Smooth muscle cell (in vitro differentiated cells): ENCODE measurements around the gene CSHL1. TPM values are rescaled to one million over a fixed set of nuclear protein-coding genes. Genes with fewer than 3 reads are reported as not detected.
"Not testable (repeated sequence)": the region's sequence is repeated elsewhere in the genome, so short reads cannot be mapped to it uniquely, and the experiment has no call there.

ENCODE experiments used
- DNase-seq: peaks from one replicate; lab custom pipeline; 2025; ENCODE audit not compliant: unreplicated experiment; lab: John Stamatoyannopoulos, UW
- H2AFZ ChIP-seq: fragments of 200-600 bp; sonication (generic); 2 replicates; pipeline ENCODE4 v1.6.0; 2016; ENCODE audit warnings: antibody characterized with exemption, low read depth, mild to moderate bottlenecking
- H3F3A ChIP-seq: fragments of 200-600 bp; sonication (generic); 2 replicates; pipeline ENCODE4 v1.6.0; 2017; ENCODE audit warnings: antibody characterized with exemption, low read depth
- H3K27ac ChIP-seq: fragments of 200-600 bp; sonication (generic); 2 replicates; pipeline ENCODE4 v1.5.1; 2016; ENCODE audit warnings: low read depth, mild to moderate bottlenecking
- H3K27me3 ChIP-seq: fragments of 200-600 bp; sonication (generic); 2 replicates; pipeline ENCODE4 v1.6.1; 2016; ENCODE audit warnings: low read depth, mild to moderate bottlenecking
- H3K36me3 ChIP-seq: fragments of 200-600 bp; sonication (generic); 2 replicates; pipeline ENCODE4 v1.5.1; 2016; ENCODE audit warnings: low read depth
- H3K4me1 ChIP-seq: fragments of 200-600 bp; sonication (generic); 2 replicates; pipeline ENCODE4 v1.5.1; 2016; ENCODE audit warnings: low read depth
- H3K4me2 ChIP-seq: fragments of 200-600 bp; sonication (generic); 2 replicates; pipeline ENCODE4 v1.6.0; 2016; ENCODE audit warnings: mild to moderate bottlenecking
- H3K4me3 ChIP-seq: fragments of 200-600 bp; sonication (generic); 2 replicates; pipeline ENCODE4 v1.5.1; 2016; ENCODE audit warnings: mild to moderate bottlenecking
- H3K79me2 ChIP-seq: fragments of 200-600 bp; sonication (generic); 2 replicates; pipeline ENCODE4 v1.6.0; 2016; ENCODE audit warnings: low read depth, mild to moderate bottlenecking
- H3K9ac ChIP-seq: fragments of 200-600 bp; sonication (generic); 2 replicates; pipeline ENCODE4 v1.6.0; 2016; ENCODE audit warnings: low read depth
- H3K9me3 ChIP-seq: fragments of 200-600 bp; sonication (generic); replicated peaks from 2 replicates; pipeline ENCODE4 v1.5.1; 2016; ENCODE audit warnings: low read depth
- H4K20me1 ChIP-seq: fragments of 200-600 bp; sonication (generic); 2 replicates; pipeline ENCODE4 v1.6.0; 2016; ENCODE audit warnings: low read depth
- CTCF ChIP-seq: fragments of 200-600 bp; sonication (generic); IDR thresholded peaks from 2 replicates; pipeline ENCODE4 v1.5.1; 2017; ENCODE audit warnings: borderline replicate concordance, mild to moderate bottlenecking, antibody characterized with exemption; ENCODE audit not compliant: insufficient read depth, poor library complexity, severe bottlenecking
- WGBS: methylation state at CpG from one replicate; pipeline ENCODE4 v1.1.7; 2016; ENCODE audit warnings: low lambda C conversion rate; 5-methylcytosine and 5-hydroxymethylcytosine counted together
- polyA plus RNA-seq: library from polyadenylated mRNA; unstranded; fragments of >200 nt; fragmentation: Nextera tagmentation; extraction: Ambion mirVana; gene quantifications from 2 replicates; pipeline ENCODE4 v1.2.1, GENCODE V29; 2016
- total RNA-seq: library from RNA; depleted of rRNA; stranded (reverse); fragments of >200 nt; gene quantifications from 2 replicates; pipeline ENCODE4 v1.2.3, GENCODE V29; 2014

The CSHL1 gene
- total and polyA plus RNA-seq, 2 experiments from 2014 or later = not detected

GRCh38 chr17:63919311-63919723 is 8.3 kb upstream of the CSHL1 start:
- Histone ChIP-seq H3F3A (no peaks in the 10 kb centered on the region), H3K4me2 (no peak overlapping the region), H3K9me3 (no peaks in the 10 kb centered on the region), H3K4me1 (no peaks in the 10 kb centered on the region), H2AFZ (no peak overlapping the region), H3K9ac (no peak overlapping the region), H3K79me2 (no peaks in the 10 kb centered on the region), H3K27me3 (peaks cover 5% of the 10 kb centered on the region), H3K36me3 (no peaks in the 10 kb centered on the region), H4K20me1 (no peaks in the 10 kb centered on the region), H3K4me3 (no peak overlapping the region), H3K27ac (no peak overlapping the region)
- WGBS = 51% methylated on average over 8 of the region's 8 CpGs
- peak; percentile 83 for TF ChIP-seq CTCF
- DNase-seq = peak; percentile 18

- H4K20me1 ChIP-seq, H3K27ac ChIP-seq, DNase-seq, H3K9me3 ChIP-seq, H3K79me2 ChIP-seq, H2AFZ ChIP-seq, H3K36me3 ChIP-seq, H3K4me2 ChIP-seq, H3K4me1 ChIP-seq, H3F3A ChIP-seq, H3K9ac ChIP-seq, H3K4me3 ChIP-seq, H3K27me3 ChIP-seq: not testable (repeated sequence)
- 53% methylated on average over 9 of the region's 10 CpGs for WGBS
Observed at GRCh38 chr17:63918789-63919305, 7.8 kb upstream of the CSHL1 start, which contains the start of gene GH1. Gene GH1, minus strand, starts transcription at chr17:63918839. Its CDS starts 63 bp downstream, at chr17:63918776.

GRCh38 chr17:63918305-63918704 is 7.2 kb upstream of the CSHL1 start:
- WGBS = 34% methylated on average over 10 of the region's 10 CpGs
- Histone ChIP-seq H3F3A (no peaks in the 10 kb centered on the region), H2AFZ (no peak overlapping the region), H3K27me3 (peaks cover 5% of the 10 kb centered on the region), H3K79me2 (no peaks in the 10 kb centered on the region), H3K4me3 (no peak overlapping the region), H3K27ac (no peak overlapping the region), H3K9ac (no peak overlapping the region), H3K4me1 (no peaks in the 10 kb centered on the region), H4K20me1 (no peaks in the 10 kb centered on the region), H3K36me3 (no peaks in the 10 kb centered on the region), H3K4me2 (no peak overlapping the region), H3K9me3 (no peaks in the 10 kb centered on the region)
- TF ChIP-seq CTCF = no peak
- no peak for DNase-seq

- Histone ChIP-seq H3K79me2 (no peaks in the 10 kb centered on the region), H3K4me2 (no peak overlapping the region), H3K36me3 (no peaks in the 10 kb centered on the region), H3K27ac (no peak overlapping the region), H3F3A (no peaks in the 10 kb centered on the region), H3K4me1 (no peaks in the 10 kb centered on the region), H2AFZ (no peak overlapping the region), H3K27me3 (peaks cover 5% of the 10 kb centered on the region), H3K9ac (no peak overlapping the region), H3K4me3 (no peak overlapping the region), H4K20me1 (no peaks in the 10 kb centered on the region), H3K9me3 (no peaks in the 10 kb centered on the region)
- no peak for DNase-seq
- no peak for TF ChIP-seq CTCF
- WGBS = 78% methylated on average over 13 of the region's 13 CpGs
Observed at GRCh38 chr17:63917646-63918045, 6.6 kb upstream of the CSHL1 start.

GRCh38 chr17:63917206-63917605 is 6.1 kb upstream of the CSHL1 start:
- not testable (repeated sequence) for H3K9ac ChIP-seq, H3K4me2 ChIP-seq, H4K20me1 ChIP-seq, H3K4me3 ChIP-seq, H3K79me2 ChIP-seq, H3K36me3 ChIP-seq, H3K27me3 ChIP-seq, H3K4me1 ChIP-seq, H2AFZ ChIP-seq, H3K9me3 ChIP-seq, H3K27ac ChIP-seq, DNase-seq, H3F3A ChIP-seq
- WGBS = 93% methylated on average over 11 of the region's 11 CpGs
